GM10847 (cell line): ENCODE results near the gene DYNLT1.

Experiments used
- POLR2A ChIP-seq: IDR thresholded peaks from 2 replicates; pipeline ENCODE4 v1.6.1; 2011; ENCODE audit not compliant: insufficient read length; ENCODE audit errors: extremely low read depth

Gene DYNLT1

GRCh38 chr6:158611541-158612370 lies 32.8 kb downstream of the DYNLT1 start:
- no peak for TF ChIP-seq POLR2A

- no peak for TF ChIP-seq POLR2A
These were observed 33.5 kb downstream of the DYNLT1 start for GRCh38 chr6:158611039-158611438.

- TF ChIP-seq POLR2A: no peak
These were observed 34.1 kb downstream of the DYNLT1 start for GRCh38 chr6:158610319-158610968.

- no peak for TF ChIP-seq POLR2A
These were observed 34.9 kb downstream of the DYNLT1 start for GRCh38 chr6:158609455-158610155.

GRCh38 chr6:158608221-158608620 lies 36.3 kb downstream of the DYNLT1 start:
- TF ChIP-seq POLR2A: no peak

GRCh38 chr6:158607411-158608170 lies 37.0 kb downstream of the DYNLT1 start:
- TF ChIP-seq POLR2A: no peak

GRCh38 chr6:158606935-158607334 lies 37.6 kb downstream of the DYNLT1 start:
- TF ChIP-seq POLR2A: no peak

- TF ChIP-seq POLR2A: no peak
These were observed 39.2 kb downstream of the DYNLT1 start for GRCh38 chr6:158605266-158605878.

- no peak for TF ChIP-seq POLR2A
These were observed 40.5 kb downstream of the DYNLT1 start for GRCh38 chr6:158604048-158604406.

GRCh38 chr6:158603261-158604047 lies 41.1 kb downstream of the DYNLT1 start:
- TF ChIP-seq POLR2A: no peak

GRCh38 chr6:158599635-158600034 lies 44.9 kb downstream of the DYNLT1 start:
- no peak for TF ChIP-seq POLR2A

- TF ChIP-seq POLR2A: no peak
These were observed 47.0 kb downstream of the DYNLT1 start for GRCh38 chr6:158597565-158597964.

- TF ChIP-seq POLR2A: no peak
These were observed 47.7 kb downstream of the DYNLT1 start for GRCh38 chr6:158596861-158597260.

GRCh38 chr6:158595223-158595622 lies 49.3 kb downstream of the DYNLT1 start:
- no peak for TF ChIP-seq POLR2A
